HCT116 (cell line): ENCODE measurements around the gene P2RX1. TPM values are rescaled to one million over a fixed set of nuclear protein-coding genes. Genes with fewer than 3 reads are reported as not detected.

Source experiments
- ATAC-seq: fragments of 200-7000 bp; cut with Tn5 transposase; 2 replicates; pipeline ENCODE4 v1.9.1; 2020; ENCODE audit warnings: mild to moderate bottlenecking, moderate library complexity
- BruUV-seq: library from RNA; stranded (reverse); fragments of 400-500 nt; replicated peaks from 2 replicates; lab custom pipeline; 2021; lab: Mats Ljungman, UMichigan
- CTCF ChIA-PET: fragments of 300-600 bp; sonication (Branson Sonifier 250); formaldehyde crosslinking; loops from one replicate; lab custom pipeline; 2021; ENCODE audit warnings: antibody characterized with exemption; lab: Charles Lee
- POLR2A ChIA-PET: fragments of 300-600, 350-600 bp; sonication (Branson Sonifier 250); formaldehyde crosslinking; loops from one replicate; lab custom pipeline; 2021; ENCODE audit warnings: antibody characterized with exemption; lab: Charles Lee
- RAD21 ChIA-PET, 2 experiments: fragments of 300-600 bp; sonication (Branson Sonifier 250); formaldehyde crosslinking; loops; one replicate each; lab custom pipeline; 2023; ENCODE audit warnings: low total read pairs in 2 of 2; ENCODE audit not compliant: uncharacterized antibody in 2 of 2, unreplicated experiment in 2 of 2, low non-redundant PET in 1 of 2; lab: Charles Lee
- DNase-seq: peaks from one replicate; pipeline ENCODE4 v3.0.0-alpha.2; 2010; ENCODE audit warnings: low read depth, low spot score
- H2AFZ ChIP-seq: fragments of 200-600 bp; shearing (Covaris generic), sonication (generic); 2 replicates; pipeline ENCODE4 v1.6.1; 2017; ENCODE audit warnings: low read depth, mixed run types, mixed read lengths, antibody characterized with exemption, low read length; ENCODE audit not compliant: poor library complexity, severe bottlenecking
- H3K27ac ChIP-seq: 2 replicates; pipeline ENCODE4 v1.5.1; 2012; ENCODE audit warnings: low read depth, low read length
- H3K27me3 ChIP-seq: fragments of 200-600 bp; sonication (generic); 2 replicates; pipeline ENCODE4 v1.6.1; 2016; ENCODE audit warnings: mixed run types, low read length, mixed read lengths; ENCODE audit not compliant: insufficient read depth
- H3K36me3 ChIP-seq, 2 experiments: fragments of 200-500 bp in 1 of 2; fragments of 200-600 bp in 1 of 2; sonication (Bioruptor generic) in 1 of 2; sonication (generic) in 1 of 2; 2 replicates each; pipeline versions ENCODE4 v1.5.1 to v1.6.1; 2014 to 2016; ENCODE audit warnings: low read length in 2 of 2, inconsistent platforms in 1 of 2, mixed read lengths in 1 of 2, mixed run types in 1 of 2; ENCODE audit not compliant: insufficient read depth in 2 of 2, control insufficient read depth in 1 of 2
- H3K4me1 ChIP-seq, 2 experiments: fragments of 200-600 bp in 1 of 2; sonication (generic) in 1 of 2; 2 replicates each; pipeline versions ENCODE4 v1.5.1 to v1.6.1; 2012 to 2017; ENCODE audit warnings: low read length in 2 of 2, inconsistent platforms in 1 of 2, mild to moderate bottlenecking in 1 of 2, mixed read lengths in 1 of 2, mixed run types in 1 of 2, moderate library complexity in 1 of 2; ENCODE audit not compliant: insufficient read depth in 2 of 2, control insufficient read depth in 1 of 2
- H3K4me2 ChIP-seq: fragments of 200-600 bp; sonication (generic); 2 replicates; pipeline ENCODE4 v1.6.1; 2017; ENCODE audit warnings: mixed run types, low read length, mixed read lengths
- H3K4me3 ChIP-seq, 2 experiments: fragments of 200-600 bp in 1 of 2; sonication (generic) in 1 of 2; replicated peaks in 1 of 2; 2 replicates each; pipeline ENCODE4 v1.5.1; 2011 to 2016; ENCODE audit warnings: low read length in 2 of 2, control low read depth in 1 of 2, low read depth in 1 of 2, mild to moderate bottlenecking in 1 of 2, mixed read lengths in 1 of 2, mixed run types in 1 of 2
- H3K79me2 ChIP-seq: fragments of 200-600 bp; sonication (generic); 2 replicates; pipeline ENCODE4 v1.6.1; 2017; ENCODE audit warnings: mild to moderate bottlenecking, mixed run types, low read length, moderate library complexity, mixed read lengths; ENCODE audit not compliant: insufficient read depth
- H3K9ac ChIP-seq: fragments of 200-600 bp; sonication (generic); 2 replicates; pipeline ENCODE4 v1.6.1; 2016; ENCODE audit warnings: low read length, mixed read lengths
- H3K9me2 ChIP-seq: fragments of 200-600 bp; sonication (generic), shearing (Covaris generic); 2 replicates; pipeline ENCODE4 v1.6.1; 2017; ENCODE audit warnings: mixed run types, mild to moderate bottlenecking, moderate library complexity; ENCODE audit not compliant: insufficient read depth
- H3K9me3 ChIP-seq, 2 experiments: fragments of 200-500 bp in 1 of 2; fragments of 200-600 bp in 1 of 2; sonication (Bioruptor generic) in 1 of 2; sonication (generic) in 1 of 2; 2 replicates each; pipeline ENCODE4 v1.6.1; 2014 to 2017; ENCODE audit warnings: low read length in 2 of 2, mixed read lengths in 2 of 2, inconsistent platforms in 1 of 2, low read depth in 1 of 2, mild to moderate bottlenecking in 1 of 2, mixed run types in 1 of 2, moderate library complexity in 1 of 2; ENCODE audit not compliant: control insufficient read depth in 1 of 2, insufficient read depth in 1 of 2
- H4K20me1 ChIP-seq: fragments of 200-600 bp; sonication (generic), shearing (Covaris generic); 2 replicates; pipeline ENCODE4 v1.6.1; 2017; ENCODE audit warnings: mixed run types, mild to moderate bottlenecking, moderate library complexity; ENCODE audit not compliant: insufficient read depth
- CBX3 ChIP-seq: IDR thresholded peaks from 2 replicates; pipeline ENCODE4 v1.6.1; 2012; ENCODE audit warnings: low read depth
- CEBPB ChIP-seq: IDR thresholded peaks from 2 replicates; pipeline ENCODE4 v1.6.1; 2012; ENCODE audit warnings: low read depth
- EGR1 ChIP-seq: IDR thresholded peaks from 2 replicates; pipeline ENCODE4 v1.6.1; 2012; ENCODE audit warnings: low read depth
- ELF1 ChIP-seq: IDR thresholded peaks from 2 replicates; pipeline ENCODE4 v1.6.1; 2012; ENCODE audit warnings: low read depth, borderline replicate concordance
- EZH2 ChIP-seq: fragments of 200-600 bp; sonication (generic); IDR thresholded peaks from 2 replicates; pipeline ENCODE4 v1.6.1; 2017; ENCODE audit warnings: antibody characterized with exemption, mixed run types
- EZH2phosphoT487 ChIP-seq: fragments of 200-600 bp; IDR thresholded peaks from 2 replicates; pipeline ENCODE4 v1.6.1; 2018; ENCODE audit warnings: antibody characterized with exemption, borderline replicate concordance
- FOSL1 ChIP-seq: IDR thresholded peaks from 2 replicates; pipeline ENCODE4 v1.6.1; 2012; ENCODE audit warnings: low read depth
- JUND ChIP-seq: IDR thresholded peaks from 2 replicates; pipeline ENCODE4 v1.6.1; 2012
- POLR2A ChIP-seq: IDR thresholded peaks from 2 replicates; pipeline ENCODE4 v1.7.0; 2011; ENCODE audit warnings: borderline replicate concordance; ENCODE audit not compliant: insufficient read depth, insufficient read length; ENCODE audit errors: extremely low read depth
- SIN3A ChIP-seq: IDR thresholded peaks from 2 replicates; pipeline ENCODE4 v1.6.1; 2012; ENCODE audit warnings: low read depth
- SP1 ChIP-seq: IDR thresholded peaks from 2 replicates; pipeline ENCODE4 v1.6.1; 2012; ENCODE audit warnings: low read depth
- SRF ChIP-seq: IDR thresholded peaks from 2 replicates; pipeline ENCODE4 v1.6.1; 2012; ENCODE audit warnings: low read depth
- YY1 ChIP-seq: IDR thresholded peaks from 2 replicates; pipeline ENCODE4 v1.6.1; 2011; ENCODE audit warnings: low read length, low read depth, moderate library complexity, mild to moderate bottlenecking; ENCODE audit not compliant: insufficient replicate concordance; ENCODE audit errors: extremely low read depth
- ZNF274 ChIP-seq: fragments of 200-500 bp; sonication (Bioruptor generic); IDR thresholded peaks from 2 replicates; pipeline ENCODE4 v1.6.1; 2014; ENCODE audit warnings: mild to moderate bottlenecking, low read depth, low read length, inconsistent platforms
- intact Hi-C: fragments of 100-400 bp; cut with micrococcal nuclease; formaldehyde crosslinking; loops from 2 replicates; pipeline ENCODE4 v1.10.0; 2022
- total RNA-seq: library from RNA; stranded (reverse); gene quantifications from one replicate; pipeline ENCODE4 v1.2.1, GENCODE V29; 2021; ENCODE audit not compliant: unreplicated experiment
- TF ChIP-seq, protein P1 (sequence below), 3 experiments: fragments of 200-600 bp in 1 of 3; sonication (generic) in 1 of 3; IDR thresholded peaks in 2 of 3; conservative IDR thresholded peaks in 1 of 3; 2 replicates each; pipeline ENCODE4 v1.5.1; 2012 to 2017; ENCODE audit warnings: low read depth in 2 of 3, low read length in 2 of 3, antibody characterized with exemption in 1 of 3, borderline replicate concordance in 1 of 3, control low read depth in 1 of 3, mild to moderate bottlenecking in 1 of 3, mixed read lengths in 1 of 3, mixed run types in 1 of 3, moderate library complexity in 1 of 3; ENCODE audit not compliant: insufficient read depth in 1 of 3
- TF ChIP-seq, protein P2 (sequence below): IDR thresholded peaks from 2 replicates; pipeline ENCODE4 v1.6.1; 2011; ENCODE audit warnings: mild to moderate bottlenecking, low read length, moderate library complexity; ENCODE audit not compliant: insufficient replicate concordance; ENCODE audit errors: extremely low read depth
- TF ChIP-seq, protein P3 (sequence below): IDR thresholded peaks from 2 replicates; pipeline ENCODE4 v1.6.1; 2012
- TF ChIP-seq, protein P4 (sequence below): IDR thresholded peaks from 2 replicates; pipeline ENCODE4 v1.6.1; 2012; ENCODE audit warnings: low read depth

The P2RX1 gene
- total RNA-seq, 1 experiment from 2014 or later: not detected

DNA sequence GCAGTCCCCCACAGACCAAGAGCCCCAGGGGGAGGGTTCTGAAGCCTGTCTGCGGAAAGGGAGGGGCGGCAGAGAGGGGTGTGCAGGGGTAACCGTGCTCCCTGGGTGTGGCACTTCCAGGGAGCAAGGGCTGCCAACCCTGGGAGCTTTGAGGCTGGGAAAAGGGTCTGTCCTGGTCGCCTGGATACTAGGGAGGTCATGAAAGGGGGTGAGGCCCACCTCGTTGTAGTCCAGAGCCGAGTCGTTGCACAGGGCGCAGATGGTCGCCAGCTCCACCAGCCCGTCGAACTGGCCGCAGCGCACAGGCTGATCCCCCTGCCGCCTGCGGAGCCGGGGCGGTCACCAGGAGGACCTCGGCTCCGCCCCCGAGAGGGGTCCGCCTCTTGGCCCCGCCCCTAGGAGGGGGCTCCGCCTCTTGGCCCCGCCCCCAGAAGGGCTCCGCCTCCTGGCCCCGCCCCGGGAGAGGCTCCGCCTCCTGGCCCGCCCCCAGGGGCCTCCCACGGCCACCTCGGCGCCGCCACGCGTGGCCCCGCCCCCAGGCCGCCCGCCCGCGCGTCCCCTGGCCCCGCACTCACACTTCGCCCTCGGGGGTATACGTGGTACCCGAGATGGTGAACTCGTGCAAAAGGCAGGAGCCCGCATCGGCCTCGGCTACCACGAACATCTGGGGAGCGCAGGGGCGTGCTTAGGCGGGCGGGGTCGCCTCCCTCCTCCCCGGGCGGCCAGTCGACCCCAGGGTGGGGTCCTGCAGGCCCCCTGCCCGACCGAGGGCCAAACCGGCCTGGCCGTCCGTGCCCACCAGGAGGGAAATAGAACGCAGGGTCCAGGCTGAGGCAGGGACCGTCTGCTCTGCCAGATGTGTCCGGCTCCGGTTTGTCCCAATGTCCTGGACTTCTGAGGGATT is 28.5 kb upstream of the P2RX1 start:
- H3K27ac ChIP-seq: peak overlapping the region; percentile 43; the same call in 1 of the 2 replicates
- ChIA-PET POLR2A (no interaction called here), RAD21 (no interaction called here), CTCF (no interaction called here)
- intact Hi-C loops: no loop called here
- peak; percentile 29 for DNase-seq
- no peaks in the 10 kb centered on the region for H3K27me3 ChIP-seq
- peak; percentile 96 for ATAC-seq
- TF ChIP-seq CEBPB (no peak), FOSL1 (no peak), JUND (no peak), ELF1 (no peak), SRF (no peak), POLR2A (no peak), EZH2 (no peak), CBX3 (no peak), ZNF274 (no peak), SP1 (no peak), EGR1 (no peak), SIN3A (no peak), EZH2phosphoT487 (no peak), YY1 (no peak)
- TF ChIP-seq, protein P1, sequence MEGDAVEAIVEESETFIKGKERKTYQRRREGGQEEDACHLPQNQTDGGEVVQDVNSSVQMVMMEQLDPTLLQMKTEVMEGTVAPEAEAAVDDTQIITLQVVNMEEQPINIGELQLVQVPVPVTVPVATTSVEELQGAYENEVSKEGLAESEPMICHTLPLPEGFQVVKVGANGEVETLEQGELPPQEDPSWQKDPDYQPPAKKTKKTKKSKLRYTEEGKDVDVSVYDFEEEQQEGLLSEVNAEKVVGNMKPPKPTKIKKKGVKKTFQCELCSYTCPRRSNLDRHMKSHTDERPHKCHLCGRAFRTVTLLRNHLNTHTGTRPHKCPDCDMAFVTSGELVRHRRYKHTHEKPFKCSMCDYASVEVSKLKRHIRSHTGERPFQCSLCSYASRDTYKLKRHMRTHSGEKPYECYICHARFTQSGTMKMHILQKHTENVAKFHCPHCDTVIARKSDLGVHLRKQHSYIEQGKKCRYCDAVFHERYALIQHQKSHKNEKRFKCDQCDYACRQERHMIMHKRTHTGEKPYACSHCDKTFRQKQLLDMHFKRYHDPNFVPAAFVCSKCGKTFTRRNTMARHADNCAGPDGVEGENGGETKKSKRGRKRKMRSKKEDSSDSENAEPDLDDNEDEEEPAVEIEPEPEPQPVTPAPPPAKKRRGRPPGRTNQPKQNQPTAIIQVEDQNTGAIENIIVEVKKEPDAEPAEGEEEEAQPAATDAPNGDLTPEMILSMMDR (IDR thresholded peaks at IDR 0.05 in 2 of 3, conservative IDR thresholded peaks at IDR 0.05 in 1 of 3; ENCODE audit: borderline replicate concordance in 1 of 3, insufficient read depth in 1 of 3, low read depth in 2 of 3, low read length in 2 of 3): no peak
- TF ChIP-seq, protein P2, sequence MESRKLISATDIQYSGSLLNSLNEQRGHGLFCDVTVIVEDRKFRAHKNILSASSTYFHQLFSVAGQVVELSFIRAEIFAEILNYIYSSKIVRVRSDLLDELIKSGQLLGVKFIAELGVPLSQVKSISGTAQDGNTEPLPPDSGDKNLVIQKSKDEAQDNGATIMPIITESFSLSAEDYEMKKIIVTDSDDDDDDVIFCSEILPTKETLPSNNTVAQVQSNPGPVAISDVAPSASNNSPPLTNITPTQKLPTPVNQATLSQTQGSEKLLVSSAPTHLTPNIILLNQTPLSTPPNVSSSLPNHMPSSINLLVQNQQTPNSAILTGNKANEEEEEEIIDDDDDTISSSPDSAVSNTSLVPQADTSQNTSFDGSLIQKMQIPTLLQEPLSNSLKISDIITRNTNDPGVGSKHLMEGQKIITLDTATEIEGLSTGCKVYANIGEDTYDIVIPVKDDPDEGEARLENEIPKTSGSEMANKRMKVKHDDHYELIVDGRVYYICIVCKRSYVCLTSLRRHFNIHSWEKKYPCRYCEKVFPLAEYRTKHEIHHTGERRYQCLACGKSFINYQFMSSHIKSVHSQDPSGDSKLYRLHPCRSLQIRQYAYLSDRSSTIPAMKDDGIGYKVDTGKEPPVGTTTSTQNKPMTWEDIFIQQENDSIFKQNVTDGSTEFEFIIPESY: no peak
- TF ChIP-seq, protein P3, sequence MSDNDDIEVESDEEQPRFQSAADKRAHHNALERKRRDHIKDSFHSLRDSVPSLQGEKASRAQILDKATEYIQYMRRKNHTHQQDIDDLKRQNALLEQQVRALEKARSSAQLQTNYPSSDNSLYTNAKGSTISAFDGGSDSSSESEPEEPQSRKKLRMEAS: no peak
- TF ChIP-seq, protein P4, sequence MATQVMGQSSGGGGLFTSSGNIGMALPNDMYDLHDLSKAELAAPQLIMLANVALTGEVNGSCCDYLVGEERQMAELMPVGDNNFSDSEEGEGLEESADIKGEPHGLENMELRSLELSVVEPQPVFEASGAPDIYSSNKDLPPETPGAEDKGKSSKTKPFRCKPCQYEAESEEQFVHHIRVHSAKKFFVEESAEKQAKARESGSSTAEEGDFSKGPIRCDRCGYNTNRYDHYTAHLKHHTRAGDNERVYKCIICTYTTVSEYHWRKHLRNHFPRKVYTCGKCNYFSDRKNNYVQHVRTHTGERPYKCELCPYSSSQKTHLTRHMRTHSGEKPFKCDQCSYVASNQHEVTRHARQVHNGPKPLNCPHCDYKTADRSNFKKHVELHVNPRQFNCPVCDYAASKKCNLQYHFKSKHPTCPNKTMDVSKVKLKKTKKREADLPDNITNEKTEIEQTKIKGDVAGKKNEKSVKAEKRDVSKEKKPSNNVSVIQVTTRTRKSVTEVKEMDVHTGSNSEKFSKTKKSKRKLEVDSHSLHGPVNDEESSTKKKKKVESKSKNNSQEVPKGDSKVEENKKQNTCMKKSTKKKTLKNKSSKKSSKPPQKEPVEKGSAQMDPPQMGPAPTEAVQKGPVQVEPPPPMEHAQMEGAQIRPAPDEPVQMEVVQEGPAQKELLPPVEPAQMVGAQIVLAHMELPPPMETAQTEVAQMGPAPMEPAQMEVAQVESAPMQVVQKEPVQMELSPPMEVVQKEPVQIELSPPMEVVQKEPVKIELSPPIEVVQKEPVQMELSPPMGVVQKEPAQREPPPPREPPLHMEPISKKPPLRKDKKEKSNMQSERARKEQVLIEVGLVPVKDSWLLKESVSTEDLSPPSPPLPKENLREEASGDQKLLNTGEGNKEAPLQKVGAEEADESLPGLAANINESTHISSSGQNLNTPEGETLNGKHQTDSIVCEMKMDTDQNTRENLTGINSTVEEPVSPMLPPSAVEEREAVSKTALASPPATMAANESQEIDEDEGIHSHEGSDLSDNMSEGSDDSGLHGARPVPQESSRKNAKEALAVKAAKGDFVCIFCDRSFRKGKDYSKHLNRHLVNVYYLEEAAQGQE: no peak
- no TSS peak for BruUV-seq
- no peaks in the 10 kb centered on the region for H3K36me3 ChIP-seq
- no peak overlapping the region; the same call in 1 of the 2 replicates for H3K9ac ChIP-seq
- peaks cover 6 to 14% of the 10 kb centered on the region in 2 experiments; a peak in 3 of 4 replicates for H3K4me1 ChIP-seq
- H3K9me2 ChIP-seq: no peaks in the 10 kb centered on the region
- H3K4me3 ChIP-seq: peak overlapping the region; percentile 23 to 30
- H3K9me3 ChIP-seq: no peaks in the 10 kb centered on the region
- no peaks in the 10 kb centered on the region for H4K20me1 ChIP-seq
- H2AFZ ChIP-seq: no peak overlapping the region
- no peaks in the 10 kb centered on the region for H3K79me2 ChIP-seq
- H3K4me2 ChIP-seq: peak overlapping the region; percentile 71
